Stimulated activated CD4-positive, alpha-beta T cell treated with anti-CD3 and anti-CD28 coated beads, Interleukin-12 subunit alpha, Interleukin-12 subunit beta, amount 100 ng/mL, for 4 hours (primary cell): ENCODE results near the gene TSPAN5.
"Not testable (repeated sequence)": the region's sequence is repeated elsewhere in the genome, so short reads cannot be mapped to it uniquely, and the experiment has no call there.

Experiments
- DNase-seq: peaks from one replicate; pipeline ENCODE4 v3.0.0-alpha.2; 2020

TSPAN5 gene

DNA sequence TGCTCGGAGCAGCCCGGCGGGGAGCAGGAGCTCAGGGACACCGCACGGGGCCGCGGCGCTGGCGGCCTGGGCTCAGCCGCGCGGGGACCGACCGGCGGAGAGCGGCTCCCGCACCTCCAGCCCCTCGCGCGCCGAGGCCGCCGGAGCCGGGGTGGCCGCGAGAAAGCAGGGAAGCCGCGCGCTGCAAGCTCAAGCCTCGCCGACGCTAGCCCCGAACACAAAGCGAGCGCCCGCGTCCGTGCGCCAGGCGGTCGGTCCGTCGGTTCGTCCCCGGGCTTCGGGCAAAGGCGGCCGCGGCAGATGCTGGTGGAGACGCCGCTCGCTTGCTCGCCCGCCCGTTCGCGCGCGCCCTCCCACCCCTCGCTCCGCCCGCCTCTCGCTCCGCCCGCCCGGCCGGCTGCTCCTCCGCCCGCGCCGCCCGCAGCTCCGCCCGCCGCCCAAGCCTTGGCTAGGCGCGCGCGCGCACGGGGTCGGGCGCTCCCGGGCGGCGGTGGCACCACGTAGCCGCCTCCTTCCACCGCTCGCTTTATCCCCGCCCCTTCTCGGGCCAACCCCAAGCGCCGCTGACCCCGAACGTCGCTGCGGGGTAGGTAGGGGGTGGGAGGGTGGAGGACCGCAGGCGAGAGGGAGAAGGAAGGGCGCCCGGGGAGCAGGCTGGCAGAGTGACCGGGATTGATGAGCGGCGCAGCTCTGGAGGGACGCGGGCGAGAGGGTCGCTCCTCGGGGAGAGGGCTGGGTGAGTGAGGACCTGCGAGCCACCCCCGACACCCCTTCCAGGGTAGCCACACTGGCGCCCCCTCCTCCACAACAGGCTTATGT, at the start of gene TSPAN5:
TSS of gene TSPAN5 (minus strand) at position 325 of the 819 bp plus-strand sequence.
- peak; percentile 90 for DNase-seq

DNA sequence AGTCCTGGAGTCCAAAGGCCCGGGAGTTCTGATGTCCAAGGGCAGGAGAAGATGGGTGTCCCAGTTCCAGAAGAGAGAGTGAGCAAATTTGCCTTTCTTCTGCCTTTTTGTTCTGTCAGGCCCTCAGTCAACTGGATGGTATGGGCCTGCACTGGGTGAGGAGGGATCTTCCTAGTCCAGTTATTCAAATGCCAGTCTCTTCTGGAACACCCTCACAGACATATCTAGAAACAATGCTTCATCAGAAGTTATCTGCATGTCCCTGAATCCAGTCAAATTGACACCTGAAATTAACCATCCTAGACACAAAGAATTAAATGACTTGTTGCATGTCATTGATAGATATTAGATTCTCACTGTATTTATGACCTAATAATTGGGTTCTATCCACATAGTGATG, 48.5 kb upstream of the TSPAN5 start:
- no peak for DNase-seq

DNA sequence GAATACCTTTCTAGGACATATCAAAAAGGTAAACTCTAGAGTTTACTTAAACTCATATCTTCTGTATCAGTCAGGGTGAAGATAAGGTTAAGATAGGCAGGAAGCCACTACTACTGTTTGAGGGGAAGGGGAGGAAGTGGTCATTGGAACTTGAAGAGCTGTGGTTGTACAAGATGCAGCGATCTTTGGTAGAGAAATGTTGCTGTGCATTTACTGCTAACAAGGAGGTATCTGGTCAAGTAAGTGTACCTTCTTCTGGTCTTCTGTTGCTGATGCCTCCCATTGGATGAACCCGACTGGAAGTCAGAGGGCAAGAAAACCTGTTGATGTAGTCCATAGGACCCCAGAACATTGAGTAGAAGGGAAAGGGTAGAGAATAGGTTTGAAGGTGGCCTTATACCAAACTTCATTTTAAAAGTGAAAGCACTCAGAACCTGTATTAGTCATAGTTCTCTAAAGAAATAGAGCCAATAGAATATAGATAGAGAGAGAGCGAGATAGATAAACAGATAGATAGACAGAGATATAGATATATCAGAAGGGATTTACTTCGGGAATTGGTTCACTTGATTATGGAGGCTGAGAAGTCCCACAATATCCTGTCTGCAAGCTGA, 47.9 kb upstream of the TSPAN5 start:
- no peak for DNase-seq

DNA sequence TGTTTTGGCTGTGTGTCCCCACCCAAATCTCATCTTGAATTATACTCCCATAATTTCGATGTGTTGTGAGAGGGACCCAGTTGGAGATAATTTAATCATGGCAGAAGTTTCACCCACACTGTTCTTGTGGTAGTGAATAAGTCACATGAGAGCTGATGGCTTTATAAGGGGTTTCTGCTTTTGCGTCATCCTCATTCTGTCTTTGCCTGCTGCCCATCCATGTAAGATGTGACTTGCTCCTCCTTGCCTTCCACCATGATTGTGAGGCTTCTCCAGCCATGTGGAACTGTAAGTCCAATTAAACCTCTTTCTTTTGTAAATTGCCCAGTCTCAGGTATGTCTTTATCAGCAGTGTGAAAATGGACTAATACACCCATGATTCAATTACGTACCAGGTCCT, 47.2 kb upstream of the TSPAN5 start:
- not testable (repeated sequence) for DNase-seq

DNA sequence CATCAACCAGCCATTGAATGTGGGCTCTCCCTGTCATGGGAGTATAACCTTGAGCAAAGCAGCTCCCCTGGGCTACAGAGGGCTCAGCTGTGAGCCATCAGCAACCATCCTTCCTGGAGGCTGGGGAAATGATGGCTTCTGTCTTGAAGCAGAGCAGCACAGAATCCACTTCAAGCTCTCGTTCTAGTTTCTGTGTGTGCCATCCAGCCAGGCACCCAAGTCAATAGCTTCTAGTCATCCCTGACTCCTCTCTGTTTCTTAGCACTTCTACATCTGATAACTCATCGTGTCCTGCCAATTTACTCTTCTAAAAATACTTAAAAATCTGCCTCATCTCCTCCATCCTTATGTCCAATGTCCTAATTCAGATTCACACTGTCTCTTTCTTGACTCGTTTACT, 42.2 kb upstream of the TSPAN5 start:
- no peak for DNase-seq

DNA sequence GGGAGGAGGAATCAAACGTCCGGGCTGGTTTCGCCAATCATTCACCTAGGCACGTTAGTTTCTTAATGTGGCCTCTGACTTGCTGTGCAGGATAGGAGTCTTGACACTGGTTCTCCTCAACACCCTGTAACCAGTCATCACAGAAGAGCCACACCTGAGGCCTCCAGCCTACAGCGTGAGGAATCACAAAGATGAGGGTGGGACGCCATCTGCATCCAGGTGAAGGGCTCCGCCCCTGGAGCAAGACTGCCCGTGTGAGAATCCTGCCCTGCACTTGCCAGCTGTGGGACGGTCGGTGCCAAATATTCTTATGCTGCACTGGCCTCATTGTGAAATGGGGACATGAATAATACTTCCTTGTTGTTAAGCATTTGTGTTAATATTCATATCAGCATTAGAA, 35.7 kb upstream of the TSPAN5 start:
- no peak for DNase-seq

DNA sequence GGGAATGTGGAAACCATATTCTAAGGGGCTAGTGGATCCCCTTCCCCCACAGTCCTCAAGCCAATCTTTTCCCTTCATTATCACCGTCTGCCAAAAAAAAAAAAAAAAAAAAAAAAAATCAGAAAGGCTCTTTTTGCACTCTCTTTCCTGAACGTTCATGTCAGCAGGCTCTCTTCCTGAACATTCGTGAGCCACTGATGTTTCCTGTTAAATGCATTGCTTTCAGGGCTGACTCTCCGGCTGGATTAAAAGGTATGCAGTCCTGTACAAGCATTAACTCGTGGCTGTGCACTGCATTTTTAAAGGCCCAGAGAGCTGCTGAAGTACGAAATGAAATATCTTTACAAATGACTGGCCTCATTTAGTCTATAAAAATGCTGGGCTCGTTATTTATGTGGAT, 34.0 kb upstream of the TSPAN5 start:
- DNase-seq: no peak

DNA sequence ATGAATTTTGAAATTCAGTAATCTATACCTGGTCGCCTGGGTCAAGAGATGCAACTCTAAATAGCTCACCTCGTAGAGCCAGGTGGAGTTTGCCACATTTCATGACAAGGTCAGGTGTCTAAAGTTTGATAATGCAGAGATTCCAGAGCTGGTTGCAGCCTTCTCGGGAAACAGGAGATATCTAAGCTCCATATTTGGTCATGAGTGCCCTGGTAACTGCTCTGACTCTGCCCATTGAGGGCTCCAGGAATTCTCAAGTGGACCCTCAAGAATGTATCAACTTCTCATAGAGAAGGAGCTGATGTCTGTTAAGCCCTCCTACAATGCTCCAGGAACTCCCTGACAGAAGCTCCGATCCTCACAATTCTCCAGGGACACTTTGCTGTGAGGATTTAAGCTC, 33.2 kb upstream of the TSPAN5 start:
- DNase-seq: no peak

DNA sequence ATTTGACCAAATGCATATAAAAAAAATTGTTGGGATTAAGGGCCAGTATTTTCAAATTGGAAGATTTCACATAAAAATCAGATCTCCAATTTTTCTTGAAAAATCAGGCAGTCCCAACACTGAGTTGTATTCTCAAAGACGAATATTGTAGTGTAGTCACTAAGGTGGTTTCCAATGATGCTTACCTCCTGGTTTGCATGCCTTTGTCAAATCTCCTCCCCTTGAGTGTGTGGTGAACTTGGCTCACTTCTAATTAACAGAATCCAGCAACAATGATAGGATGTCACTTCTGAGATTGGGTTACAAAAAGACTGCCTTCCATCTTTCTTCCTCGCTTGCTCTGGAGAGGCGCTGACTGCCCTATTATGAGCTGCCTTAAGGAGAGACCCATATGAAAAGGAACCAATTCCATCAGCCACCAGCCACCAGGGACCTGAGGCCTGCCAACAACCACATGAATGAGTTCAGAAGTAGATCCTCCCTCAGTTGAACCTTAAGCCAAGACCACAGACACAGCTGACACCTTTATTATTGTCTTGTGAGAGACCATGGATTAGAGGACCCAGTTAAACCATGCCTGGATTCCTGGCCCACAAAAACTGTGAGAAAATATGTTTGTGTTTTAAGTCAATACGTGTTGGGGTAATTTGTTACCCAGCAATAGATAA, 31.2 kb upstream of the TSPAN5 start:
- DNase-seq: no peak

DNA sequence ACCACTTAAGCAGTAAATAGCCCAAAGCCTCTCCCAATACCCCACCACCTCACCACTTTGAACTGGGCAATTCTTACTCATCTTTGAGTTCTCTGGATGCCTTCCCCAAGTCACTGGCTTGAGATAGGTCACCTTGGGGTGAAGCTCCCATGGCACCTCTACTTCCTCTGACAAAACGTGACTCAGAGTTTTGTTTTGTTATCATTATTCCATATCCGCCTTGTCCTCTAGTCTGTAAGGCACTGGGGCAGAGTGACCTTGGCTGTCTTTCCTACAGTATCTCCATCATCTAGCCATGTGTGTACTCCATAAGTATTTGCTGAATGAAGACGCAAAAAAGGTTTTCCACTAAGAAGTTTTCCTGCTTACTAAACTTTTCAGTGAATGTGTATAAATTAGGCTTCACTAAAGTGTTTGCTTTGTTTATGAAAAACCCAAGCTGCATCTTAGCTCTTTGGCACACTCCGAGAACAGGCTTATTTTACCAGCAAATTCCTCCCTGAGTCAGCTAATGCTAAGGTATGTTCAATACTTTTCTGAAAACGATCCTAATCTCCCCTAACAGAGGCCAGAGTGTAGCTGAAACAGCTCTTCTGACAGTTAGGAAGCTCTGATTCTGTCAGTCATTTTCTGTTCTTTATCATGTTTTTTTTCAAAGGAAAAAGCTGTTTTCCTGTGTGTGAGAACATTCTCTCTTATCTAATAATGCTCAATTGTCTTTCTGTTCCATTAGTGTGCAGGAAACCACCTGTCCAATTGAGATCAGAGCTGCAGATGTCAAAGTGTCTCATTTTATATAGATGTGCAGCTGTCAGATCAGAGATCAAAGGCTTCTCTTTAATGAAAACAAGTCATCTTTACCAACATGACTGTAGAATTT, 30.2 kb upstream of the TSPAN5 start:
- DNase-seq: no peak

DNA sequence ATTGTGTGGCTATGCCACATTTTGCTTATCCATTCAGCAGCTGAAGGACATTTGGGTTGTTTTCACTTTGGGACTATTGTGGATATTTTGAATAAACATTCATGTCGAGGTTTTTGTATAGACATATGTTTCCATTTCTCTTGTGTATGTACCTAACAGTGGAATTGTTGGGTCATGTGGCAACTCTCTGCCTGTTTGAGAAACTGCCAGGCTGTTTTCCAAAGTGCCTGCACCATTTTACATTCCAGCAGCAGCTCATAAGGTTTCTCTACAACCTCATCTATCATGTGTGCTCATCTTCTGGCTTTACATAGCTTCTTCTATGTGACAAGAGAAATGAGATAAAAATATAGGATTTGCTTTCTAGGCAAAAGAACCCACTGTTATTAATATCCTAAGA, 29.5 kb upstream of the TSPAN5 start:
- DNase-seq: no peak

DNA sequence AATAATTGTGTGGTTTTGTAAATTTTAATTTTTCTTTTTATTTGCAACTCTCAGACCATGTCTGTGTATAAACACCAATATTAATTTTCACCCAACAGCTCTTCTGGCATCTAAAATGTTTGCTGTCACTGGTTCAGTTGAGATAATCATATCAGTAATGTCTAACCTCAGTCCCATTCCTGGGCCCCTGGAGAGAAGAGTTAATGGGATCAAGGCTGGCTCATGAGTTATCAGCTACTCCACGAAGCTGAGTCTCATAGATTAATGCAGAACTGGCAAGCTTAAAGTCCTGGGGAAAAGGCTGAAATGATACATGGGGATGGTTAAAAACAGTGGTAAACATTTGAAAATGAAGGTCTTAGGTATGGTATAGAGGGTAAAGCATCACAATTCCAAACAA, 28.4 kb upstream of the TSPAN5 start:
- DNase-seq: no peak

DNA sequence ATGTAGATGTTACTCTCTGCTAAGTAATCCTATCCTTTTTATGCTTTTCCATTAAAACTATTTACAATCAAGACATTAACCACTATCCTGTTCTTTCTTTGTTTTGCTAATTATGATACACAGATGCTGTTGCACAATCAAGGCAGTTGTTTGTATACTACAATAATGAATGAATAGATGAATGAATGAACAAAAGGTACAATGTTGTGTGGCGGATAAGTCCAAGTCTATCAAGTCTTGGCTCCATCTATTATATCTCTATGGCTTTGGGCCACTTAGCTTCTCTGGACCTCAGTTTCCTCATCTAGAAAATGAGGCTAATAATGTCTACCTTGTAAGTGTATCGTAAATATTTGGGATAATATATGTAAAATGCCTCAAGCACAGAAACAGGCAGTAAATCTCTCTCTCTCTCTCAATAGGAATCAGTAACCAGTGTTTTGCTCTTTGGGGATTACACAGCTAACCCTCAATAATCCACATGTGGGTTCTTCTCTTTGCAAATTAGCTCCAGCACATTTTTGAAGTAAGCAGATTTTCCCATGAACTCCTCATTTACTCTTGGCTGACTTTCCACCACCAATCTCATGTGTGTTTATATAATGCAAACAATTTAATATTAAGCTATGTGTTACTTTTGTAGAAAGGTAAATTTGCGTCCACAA, 27.8 kb upstream of the TSPAN5 start:
- no peak for DNase-seq

DNA sequence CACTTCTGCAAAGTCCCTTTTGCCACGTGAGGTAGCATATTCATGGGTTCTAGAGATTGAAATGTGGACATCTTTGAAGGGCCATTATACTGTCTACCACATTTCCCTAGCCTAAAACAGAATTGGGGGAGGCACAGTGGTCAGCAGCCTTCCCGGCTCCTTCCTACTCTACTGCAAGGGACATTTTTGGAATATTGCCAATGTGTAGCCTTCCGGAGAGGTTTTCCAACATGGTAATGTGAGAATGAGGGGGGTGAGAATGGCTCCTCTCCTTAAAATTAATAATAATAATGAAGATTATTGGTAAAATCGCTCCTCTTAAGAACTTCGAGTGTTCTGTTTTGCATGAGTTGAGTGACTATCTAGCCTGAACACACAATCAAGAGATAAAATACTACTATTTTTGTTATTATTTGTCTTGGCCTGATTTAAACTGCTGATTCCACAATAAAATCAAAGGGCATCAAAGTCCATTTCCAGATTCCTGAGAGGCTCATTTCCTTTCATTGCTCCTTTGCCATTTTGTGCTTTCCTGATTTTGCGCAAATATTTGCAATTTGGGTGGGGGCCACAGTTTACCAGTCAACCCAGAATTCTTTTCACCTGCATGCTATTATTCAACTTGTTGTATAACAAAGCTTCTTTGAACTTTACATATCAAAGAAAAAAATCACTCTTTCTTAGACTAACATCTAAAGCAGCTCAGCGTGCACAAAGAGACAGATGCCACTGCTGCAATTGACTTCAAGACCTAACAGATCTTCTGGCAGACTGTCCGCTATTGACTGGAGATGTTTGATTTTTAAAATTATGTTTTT, 27.0 kb upstream of the TSPAN5 start:
- no peak for DNase-seq

DNA sequence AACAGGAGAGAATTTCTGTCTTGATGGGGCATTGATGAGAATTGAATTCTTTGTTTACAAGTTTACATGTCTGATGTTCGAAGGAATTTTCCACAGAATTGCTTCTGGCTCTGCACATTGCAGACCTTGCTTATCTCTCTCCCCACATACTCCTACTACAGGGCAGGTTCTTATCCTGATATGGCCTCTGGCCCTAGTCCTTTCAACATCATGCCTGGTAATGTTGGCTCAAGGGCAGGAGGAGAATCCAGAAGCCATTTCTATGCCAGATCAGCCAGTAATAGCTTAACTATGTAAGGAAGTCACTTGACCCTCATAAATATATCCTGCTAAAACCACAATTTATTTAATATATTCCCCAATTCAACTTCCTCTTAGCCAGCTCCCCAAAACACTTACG, 24.3 kb upstream of the TSPAN5 start:
- no peak for DNase-seq

DNA sequence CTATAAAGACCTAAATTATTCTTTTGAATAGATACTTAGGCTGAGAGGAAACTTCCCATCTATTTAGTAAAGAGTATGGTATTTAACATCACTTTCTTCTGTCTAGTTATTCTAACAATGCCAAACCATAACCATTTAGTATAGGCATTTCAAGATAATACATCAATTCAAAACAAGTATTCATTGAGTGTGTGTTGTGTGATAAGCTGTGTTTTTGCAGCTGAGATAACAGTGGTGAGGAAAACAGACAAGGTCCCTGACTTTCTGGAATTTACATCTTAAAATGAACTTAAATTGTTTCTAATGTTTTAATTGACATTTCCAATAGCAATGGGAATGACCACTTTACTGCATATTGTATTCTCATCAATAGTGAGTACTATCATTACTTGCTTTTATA, 22.4 kb upstream of the TSPAN5 start:
- no peak for DNase-seq

DNA sequence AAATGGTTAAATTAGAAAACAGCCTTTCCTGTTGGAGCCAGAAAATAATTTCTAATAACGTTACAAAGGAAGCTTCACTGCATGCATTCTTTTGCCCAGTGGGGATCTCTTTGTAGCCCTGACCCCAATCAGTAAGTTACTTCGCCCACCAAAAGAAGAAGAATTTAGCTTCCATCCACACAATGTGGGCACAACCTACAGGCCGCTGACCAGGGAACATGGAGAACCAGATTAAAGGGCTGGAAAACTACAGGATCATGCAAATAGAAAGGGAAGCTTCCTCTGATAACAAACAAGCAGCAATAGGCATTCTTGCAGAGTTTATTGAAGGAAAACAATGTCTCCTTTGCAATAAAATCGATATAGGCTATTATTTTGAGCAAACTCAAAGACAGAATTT, 21.3 kb upstream of the TSPAN5 start:
- no peak for DNase-seq

DNA sequence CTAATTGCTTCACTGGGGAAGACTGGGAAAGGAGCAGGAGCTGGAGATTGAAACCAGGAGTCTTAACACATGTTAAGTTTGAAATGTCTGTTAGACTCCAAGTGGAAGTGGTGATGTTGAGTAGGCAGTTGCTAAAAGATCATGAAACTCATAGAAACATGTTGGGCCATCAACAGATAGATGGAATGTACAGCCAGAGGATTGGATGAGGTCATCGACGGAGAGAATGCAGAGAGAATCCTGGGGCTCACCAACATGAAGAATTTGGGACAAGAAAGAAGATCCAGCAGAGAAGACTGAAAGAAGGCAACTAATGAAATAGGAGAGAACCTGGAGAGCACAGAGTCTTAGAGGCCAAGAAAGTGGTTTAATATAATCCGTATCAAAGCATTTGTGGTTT, 19.4 kb upstream of the TSPAN5 start:
- no peak for DNase-seq

DNA sequence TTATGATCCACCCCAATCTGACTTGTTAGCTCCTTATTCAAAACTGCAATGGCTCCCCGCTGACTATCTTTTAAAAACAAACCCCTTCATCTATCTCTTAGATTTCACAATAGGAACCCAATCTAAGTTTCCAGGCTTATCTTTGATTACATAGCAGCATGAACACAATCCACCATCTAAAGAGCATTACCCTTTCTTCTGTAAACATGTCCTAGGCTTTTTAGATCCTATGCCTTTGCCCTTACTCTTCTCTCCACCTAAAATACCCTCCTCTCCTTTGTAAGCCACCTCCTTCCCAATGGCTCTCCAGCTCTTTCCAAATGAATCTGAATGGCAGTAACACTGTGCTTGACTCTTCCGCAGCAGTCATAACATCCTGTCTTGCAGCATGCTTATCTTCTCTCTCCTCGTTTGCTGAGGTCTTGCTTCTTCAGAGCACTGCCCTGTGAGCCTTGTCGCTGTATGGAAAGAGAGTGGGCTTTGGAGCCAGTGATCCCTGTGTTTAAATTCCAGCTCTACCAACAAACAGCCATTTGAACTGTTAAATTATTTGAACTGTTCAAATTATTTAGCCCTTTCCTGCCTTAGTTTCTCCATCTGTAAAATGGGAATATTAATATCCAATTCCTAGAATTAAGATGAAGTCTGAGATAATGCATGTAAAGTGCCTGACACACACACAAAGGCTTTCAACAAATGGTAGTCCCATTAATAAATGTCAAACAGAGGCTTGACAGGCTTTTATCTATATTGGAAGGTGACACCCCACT, 16.2 kb upstream of the TSPAN5 start:
- DNase-seq: no peak

DNA sequence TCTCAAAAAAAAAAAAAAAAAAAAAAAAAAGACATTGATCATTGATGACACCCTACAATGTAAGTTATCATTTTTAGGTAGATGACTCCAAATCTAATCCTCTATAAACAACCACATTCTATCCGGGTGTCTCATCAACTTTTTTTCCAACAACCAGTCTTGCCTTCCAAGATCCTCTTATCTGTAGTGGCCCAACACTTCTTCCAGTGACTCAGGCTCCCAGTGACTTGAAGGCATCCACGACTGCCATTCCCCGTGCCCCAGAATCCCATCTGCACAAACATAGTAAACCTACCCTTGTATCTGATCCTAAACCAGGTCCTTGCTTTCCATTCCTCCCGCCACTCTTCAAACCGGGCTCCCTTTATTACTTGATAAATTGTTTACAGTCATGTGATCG, 15.6 kb upstream of the TSPAN5 start:
- DNase-seq: no peak

DNA sequence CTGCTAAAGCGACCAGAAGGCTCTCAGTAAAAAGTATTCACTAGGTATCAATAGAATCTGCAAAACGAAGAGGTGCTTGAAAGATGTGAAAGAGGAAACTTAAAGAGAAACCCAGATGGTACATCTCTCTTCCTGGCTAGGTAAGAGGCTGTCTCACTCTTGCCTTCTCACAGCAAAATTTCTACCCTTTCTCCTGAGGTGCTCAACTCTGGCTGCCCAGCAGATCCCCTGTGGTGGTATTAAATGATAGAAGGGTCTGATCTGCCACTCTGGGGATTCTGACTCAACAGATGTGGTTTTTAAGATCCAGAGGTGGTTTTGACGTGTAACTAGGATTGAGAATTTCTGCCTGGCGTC, 14.9 kb upstream of the TSPAN5 start:
- DNase-seq: no peak
